8988T (cell line): Measurements from ENCODE around the gene SLA2.
"Not testable (repeated sequence)": the region's sequence is repeated elsewhere in the genome, so short reads cannot be mapped to it uniquely, and the experiment has no call there.

ENCODE experiments used
- DNase-seq: peaks from one replicate; pipeline ENCODE4 v3.0.0; 2011

SLA2 gene

GRCh38 chr20:36645998-36646397, at the start of gene SLA2:
Gene SLA2 (minus strand): TSS chr20:36646196. CDS start chr20:36641335, 4,861 bp downstream.
- no peak for DNase-seq

GRCh38 chr20:36695467-36695866, 49.5 kb upstream of the SLA2 start:
- DNase-seq = not testable (repeated sequence)

DNA sequence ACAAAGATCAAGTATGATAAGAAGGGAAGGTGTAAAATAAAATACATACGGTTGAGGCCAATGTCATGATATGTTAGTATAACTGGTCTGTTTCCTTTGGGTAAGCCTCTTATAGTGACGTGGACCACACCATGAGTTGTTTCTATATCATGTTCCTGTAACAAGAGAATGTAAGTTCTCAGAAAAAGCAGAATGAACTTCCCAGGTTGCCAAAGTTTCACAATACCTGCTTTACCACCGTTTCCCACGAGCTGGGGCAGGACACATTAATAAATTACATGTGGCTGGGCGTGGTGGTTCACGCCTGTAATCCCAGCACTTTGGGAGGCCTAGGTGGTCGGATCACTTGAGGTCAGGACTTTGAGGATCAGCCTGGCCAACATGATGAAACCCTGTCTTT, 42.6 kb upstream of the SLA2 start:
- DNase-seq = no peak

GRCh38 chr20:36687850-36688249, 41.9 kb upstream of the SLA2 start:
- no peak for DNase-seq

GRCh38 chr20:36686944-36687343, 40.9 kb upstream of the SLA2 start:
- DNase-seq = no peak

GRCh38 chr20:36686504-36686903, 40.5 kb upstream of the SLA2 start:
- no peak for DNase-seq

DNA sequence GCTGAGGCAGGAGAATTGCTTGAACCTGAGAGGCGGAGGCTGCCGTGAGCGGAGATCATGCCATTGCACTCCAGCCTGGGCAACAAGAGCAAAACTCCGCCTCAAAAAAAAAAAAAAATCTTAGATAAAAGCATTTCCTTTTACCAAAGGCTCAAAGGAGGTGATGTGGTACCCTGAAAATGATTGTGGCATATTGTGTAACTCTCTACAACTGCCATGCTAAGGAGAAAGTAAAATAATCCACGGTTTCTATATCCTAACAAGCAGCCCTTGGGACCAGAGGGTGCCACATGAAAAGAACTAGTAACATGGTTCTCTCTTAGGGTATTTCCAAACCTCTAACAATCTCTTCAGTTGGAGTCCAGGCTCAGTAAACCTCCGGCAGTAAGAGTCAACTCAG, 38.8 kb upstream of the SLA2 start:
- no peak for DNase-seq

- DNase-seq = no peak
Measured at GRCh38 chr20:36682311-36682710, 36.3 kb upstream of the SLA2 start.

- DNase-seq = no peak
Measured at GRCh38 chr20:36677422-36677771, 31.4 kb upstream of the SLA2 start.

DNA sequence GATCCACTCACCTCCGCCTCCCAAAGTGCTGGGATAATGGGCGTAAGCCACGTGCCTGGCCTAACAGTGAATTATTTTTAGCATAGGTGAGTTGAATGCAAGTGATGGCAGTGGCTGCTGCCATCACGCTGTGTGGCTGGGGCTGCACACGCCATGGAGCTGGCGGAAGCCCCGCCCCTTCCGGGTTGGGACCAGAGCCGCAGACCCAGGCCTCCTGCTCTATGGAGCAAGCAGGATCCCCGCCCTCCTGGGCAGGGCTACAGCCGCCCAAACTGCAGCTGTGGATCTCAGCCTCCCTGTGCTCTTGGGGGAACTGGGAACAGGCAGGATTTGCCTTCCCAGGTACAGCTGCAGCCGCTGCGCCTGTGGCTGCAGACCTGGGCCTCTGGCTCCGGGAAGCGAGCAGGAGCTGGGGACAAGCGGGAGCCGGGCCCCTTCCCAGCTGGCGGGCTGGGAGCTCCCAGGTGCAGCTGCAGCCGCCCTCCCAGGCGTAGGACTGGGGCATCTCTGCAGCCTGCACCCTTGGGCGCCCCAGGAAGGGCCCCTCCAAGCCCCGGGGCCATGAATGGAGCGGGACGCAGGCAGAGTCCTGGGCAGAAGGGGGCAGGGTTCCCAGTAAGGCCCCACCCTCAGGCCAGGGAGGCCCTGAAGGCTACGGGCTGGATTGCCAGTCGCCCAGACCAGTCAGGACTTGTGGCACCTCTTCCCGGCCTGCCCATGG, 30.9 kb upstream of the SLA2 start:
- no peak for DNase-seq

DNA sequence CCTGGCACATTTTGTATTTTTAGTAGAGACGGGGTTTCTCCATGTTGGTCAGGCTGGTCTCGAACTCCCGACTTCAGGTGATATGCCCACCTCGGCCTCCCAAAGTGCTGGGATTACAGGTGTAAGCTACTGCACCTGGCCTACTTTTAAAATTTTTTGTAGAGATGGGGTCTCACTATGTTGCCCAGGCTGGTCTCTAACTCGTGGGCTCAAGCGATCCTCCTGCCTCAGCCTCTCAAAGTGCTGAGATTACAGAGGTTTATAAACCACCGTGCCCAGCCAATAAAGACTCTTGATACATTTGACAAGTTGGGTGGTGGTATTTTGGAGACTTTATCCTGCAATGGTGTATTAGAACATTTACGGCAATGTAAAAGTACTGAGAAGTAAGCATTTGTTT, 29.5 kb upstream of the SLA2 start:
- not testable (repeated sequence) for DNase-seq

DNA sequence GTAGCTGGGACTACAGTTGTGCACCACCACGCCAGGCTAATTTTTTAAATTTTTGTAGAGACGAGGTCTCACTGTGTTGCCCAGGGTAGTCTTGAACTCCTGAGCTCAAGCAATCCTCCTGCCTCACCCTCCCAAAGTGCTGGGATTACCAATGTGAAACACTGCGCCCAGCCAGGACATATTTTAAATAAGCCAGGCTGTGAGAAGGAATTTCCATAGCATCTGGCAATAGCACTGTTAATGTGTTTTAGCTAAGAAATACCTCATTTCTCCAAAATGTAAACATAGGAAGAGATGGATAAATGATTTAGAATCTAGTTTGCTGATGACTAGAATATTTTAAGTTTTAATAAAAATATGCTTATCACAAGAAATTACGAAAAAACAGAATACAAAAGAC, 27.0 kb upstream of the SLA2 start:
- DNase-seq = no peak

GRCh38 chr20:36670665-36671357, 24.8 kb upstream of the SLA2 start:
- no peak for DNase-seq

DNA sequence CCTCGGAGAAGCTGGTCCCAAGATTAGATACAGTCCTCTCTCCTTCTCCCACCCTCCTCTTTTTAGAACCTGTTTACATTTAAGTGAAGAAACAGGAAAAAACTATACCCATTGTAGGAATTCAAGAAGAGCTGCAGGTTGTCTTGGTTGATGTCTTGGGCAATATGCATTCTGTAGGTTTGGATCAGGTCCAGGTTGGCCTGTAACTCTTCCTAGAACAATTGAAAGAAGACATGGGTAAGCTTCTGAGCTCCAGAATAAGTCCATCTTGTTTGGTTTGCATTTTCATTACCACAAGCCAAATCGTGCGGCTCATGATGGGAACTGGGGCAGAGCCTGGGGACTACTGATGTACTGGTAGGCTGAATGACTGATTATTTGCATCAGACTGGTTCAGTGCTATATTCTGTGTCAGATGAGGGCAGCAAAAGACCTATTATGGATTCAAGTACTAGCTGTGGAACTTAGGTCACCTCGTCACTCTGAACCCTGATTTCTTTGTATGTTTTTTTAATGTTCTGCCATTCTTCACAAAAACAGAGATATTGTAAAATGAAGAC, 20.3 kb upstream of the SLA2 start:
- DNase-seq = no peak

DNA sequence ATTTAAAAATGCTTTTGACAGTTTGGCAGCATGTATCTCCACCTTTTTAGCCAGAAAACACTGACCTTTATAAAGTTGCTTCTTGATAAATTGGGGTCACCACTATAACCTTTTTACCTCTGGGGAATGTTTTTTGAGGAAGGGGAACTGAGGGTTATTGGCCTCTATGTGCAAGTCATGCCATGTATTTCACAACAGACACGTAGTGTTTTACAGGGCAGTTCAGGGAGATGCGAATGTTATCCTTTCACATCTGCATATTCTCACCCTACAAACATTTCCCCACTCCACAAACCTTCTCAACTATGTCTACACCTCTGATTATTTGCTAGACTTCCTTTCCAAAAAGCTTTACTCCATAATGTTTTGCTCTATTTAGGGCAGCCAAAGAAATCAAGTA, 17.0 kb upstream of the SLA2 start:
- DNase-seq = no peak

DNA sequence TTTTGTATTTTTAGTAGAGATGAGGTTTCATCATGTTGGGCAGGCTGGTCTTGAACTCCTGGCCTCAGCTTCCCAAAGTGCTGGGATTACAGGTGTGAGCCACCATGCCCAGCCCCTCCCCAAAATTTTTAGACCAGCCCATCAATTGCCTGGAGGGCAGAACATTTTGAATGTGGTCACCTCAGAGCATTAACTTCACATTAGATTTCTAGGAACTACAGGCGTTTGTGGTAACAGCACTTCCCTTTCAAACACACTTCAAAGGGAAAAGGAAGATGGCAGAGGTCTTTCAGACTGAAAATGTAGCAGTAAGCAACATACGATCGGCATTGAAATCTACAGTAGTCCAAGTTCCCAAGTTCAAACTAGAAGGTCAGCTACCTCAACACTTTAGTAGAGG, 12.3 kb upstream of the SLA2 start:
- no peak for DNase-seq

GRCh38 chr20:36656733-36657132, 10.7 kb upstream of the SLA2 start:
- DNase-seq = no peak

- DNase-seq = no peak
Measured at GRCh38 chr20:36655004-36655403, 9.0 kb upstream of the SLA2 start.

GRCh38 chr20:36654506-36654905, 8.5 kb upstream of the SLA2 start:
- DNase-seq = no peak

GRCh38 chr20:36653456-36653855, 7.5 kb upstream of the SLA2 start:
- no peak for DNase-seq

DNA sequence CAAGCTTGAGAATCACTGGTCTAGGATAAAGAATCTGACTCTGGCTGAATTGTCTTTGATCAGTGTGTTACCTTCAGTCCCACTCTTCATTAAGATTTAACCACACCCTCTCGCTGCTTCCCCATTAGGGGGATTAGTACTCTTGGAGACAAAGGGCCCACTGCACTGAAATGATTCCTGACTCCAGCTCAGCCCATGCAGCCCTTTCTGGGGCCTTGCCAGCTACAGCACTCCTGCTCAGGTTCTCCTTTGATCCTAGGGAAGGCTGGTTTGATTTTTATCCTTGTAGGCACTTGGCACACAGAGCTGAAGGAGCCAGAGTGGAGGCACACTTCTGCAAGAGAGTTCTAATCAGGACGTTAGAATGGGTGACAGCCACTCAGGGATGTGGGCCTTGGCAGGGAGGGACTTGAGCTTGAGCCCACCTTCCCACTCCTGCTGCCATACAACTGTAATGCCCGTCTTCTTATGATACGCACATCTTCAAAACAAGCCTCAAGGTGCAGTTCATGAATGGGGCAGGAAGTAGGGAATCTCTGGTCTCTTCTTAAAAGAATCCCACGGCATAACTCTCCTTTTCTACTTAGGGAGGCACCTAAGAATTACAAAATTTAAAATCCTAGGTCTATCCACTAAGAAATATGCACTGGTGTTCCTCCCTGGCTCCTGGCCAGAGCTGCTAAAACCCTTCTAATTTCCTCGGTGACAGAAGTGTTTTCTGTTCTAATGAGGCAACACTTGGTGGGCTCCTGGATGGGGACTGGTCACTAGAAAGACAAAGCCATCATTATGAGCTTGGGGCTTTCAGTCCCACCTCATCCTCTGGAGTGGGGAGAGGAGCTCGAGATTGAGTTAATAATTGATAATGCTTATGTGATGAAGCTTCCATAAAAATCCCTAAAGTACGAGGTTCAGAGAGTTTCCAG, 1.5 kb upstream of the SLA2 start:
- no peak for DNase-seq

DNA sequence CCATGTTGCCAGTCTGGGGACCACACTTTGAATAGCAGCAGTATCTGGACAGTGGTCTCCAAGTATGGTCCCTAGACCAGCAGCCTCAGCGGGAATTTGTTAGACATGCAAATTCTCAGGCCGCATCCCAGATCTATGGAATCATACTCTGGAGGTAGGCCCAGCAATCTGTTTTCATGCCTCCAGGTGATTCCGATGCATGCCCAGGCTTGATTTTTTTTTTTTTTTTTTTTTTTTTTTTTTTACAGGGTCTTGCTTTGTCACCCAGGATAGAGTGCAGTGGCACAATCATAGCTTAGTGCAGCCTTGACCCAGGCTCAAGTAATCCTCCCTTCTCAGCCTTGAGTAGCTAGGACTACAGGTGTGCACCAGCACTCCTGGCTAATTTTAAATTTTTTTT, 682 bp upstream of the SLA2 start:
- DNase-seq = no peak

DNA sequence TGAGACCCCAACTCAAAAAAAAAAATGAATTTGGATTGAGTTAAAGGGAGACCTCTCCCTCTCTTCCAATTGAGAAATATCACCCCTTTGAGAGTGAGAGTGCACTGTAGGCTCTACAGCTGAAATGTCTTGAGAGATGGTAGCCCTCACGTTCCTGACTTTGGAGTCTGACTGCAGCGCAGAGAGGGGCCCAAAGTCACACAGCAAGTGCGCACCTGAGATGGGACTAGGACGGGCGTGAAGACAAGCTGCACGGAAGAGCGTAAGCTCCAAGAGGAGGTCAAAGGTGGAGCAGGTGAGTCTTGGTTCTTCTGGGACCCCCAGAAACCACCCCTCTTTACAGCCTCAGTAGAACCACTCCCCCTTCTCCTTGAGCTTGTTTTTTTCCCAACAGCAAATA, 643 bp downstream of the SLA2 start:
- no peak for DNase-seq
